ENCODE results near the gene MAP3K5.

The MAP3K5 gene

DNA sequence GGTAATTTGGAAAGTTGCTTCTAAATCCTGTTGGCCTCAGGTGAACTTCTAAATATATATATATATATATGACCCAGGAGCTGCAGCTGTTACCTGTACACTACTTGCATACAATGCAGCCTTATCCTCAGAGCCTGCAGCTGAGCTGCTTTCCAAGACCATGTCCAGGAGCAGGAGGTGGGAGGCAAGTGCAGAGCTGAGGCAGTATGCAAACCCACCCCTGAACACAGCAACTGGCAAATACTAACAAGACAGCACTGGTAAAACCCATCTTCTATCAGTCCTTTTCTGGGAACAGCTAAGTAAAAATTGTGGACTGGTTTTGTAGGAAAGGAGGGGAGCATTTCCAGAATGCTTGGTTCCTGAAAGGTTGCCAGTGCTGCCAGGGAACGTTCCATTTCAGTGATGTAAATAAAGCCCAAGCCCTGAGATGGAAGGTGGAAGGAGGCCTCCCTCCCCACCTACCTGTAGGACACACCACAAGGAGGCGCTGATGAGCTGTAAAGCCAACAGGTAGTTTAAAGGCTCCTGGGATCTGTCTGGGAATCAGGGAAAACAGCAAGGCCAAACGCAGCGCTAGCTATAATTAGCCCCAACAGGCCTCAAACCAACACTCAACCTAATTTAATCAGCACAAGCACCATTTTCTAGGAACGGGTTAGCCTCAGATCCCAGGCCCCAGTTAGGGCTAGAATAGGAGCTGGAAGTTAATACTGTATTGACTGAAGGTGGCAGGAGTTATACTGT is 148.3 kb downstream of the MAP3K5 start:
- DNase-seq (ENCODE audit: low read depth), result peak; percentile 76

GRCh38 chr6:136641873-136642465 is 150.3 kb downstream of the MAP3K5 start:
- DNase-seq (ENCODE audit: low read depth), result no peak

GRCh38 chr6:136641166-136641565 is 151.1 kb downstream of the MAP3K5 start:
- peak; percentile 24 for DNase-seq (ENCODE audit: low read depth)

DNA sequence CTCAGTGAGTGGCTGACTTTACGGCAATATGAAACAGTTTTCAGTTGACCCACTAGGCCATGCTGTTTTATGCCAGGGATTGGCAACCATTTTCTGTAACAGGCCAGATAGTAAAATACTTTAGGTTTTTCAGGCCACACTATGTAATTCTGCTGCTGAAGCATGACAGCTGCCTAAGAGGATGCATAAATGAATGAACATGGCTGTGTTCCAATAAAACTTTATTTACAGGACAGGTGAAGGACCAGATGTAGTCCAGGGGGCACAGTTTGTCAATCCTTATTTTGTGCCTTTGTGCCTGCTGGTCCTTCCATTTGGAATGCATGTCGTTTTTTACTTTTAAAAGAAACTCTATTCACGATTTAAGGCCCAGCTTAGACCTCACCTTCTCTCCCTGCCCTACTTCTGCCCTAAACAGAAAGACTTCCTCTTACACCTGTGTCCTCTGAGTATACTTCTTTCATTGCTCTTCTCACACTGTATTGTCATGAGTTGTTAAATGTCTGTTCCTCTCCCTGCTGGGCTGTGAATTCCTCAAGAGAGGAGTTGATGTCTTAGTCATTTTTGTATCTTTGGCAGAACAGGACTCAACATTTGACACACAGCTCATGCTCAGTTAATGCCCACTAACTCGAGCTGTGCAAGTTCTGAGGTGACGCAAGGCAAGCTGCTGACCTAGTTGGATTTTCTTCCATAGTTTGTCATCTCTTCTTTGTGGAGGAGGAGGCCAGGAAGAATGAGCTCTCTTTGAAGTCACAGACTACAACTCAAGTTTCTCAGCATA is 152.0 kb downstream of the MAP3K5 start:
- peak; percentile 85 for DNase-seq (ENCODE audit: low read depth)

DNA sequence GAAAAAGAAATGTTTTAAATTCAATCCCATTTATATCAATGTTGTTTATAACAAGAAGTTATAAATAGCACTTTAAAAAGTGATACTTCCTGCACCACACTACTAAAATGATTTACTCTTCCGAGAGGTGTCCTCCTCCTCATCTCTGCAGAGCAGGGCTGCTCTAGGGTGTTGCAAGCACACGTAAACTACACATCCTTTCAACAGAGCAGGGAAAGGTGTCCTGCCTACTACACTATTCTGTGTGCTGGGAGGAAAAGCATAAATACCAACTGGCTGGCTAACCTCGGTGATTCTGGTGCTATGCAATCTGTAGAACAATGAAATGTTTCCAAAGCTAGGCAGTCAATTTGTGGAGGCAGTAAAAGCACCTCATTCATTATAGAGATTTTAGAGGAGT is 152.6 kb downstream of the MAP3K5 start:
- DNase-seq (ENCODE audit: low read depth), result no peak

GRCh38 chr6:136635615-136636014 is 156.7 kb downstream of the MAP3K5 start:
- DNase-seq (ENCODE audit: low read depth), result no peak

DNA sequence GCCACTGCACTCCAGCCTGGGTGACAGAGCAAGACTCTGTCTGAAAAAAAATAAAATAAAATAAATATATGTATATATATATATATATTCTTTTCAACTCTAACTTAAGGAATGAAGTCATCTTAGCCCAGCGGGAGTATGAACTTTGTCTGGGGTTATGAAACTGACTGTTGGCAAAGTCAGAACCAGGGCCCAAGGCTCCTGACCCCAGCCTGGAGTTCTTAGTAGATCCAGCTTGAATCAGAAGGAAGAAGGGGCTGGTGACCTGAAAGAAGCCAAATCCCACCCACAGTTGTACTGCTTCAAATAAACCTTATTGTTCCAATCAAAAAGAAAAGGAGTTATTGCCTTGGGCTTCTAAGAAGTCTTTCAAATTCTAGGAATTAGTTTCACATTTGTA is 158.9 kb downstream of the MAP3K5 start:
- no peak for DNase-seq (ENCODE audit: low read depth)

DNA sequence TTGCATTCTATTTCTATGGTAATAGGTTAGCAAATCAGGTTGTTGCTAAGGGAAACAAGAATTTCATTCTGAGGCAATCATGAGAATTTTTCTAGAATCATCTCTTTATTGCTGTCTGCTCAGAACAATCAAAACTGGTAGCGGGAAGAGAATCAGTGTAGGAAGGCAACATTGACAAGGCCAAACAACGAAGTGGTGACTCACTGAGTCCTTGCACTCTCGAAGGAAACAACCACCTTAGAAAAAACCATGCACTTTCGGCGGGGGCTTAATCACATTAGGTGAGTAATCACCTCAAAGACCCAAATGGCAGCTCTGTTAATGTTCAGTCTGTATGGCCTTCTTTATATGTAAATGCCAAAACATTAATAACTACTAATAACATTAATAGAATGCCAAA is 163.3 kb downstream of the MAP3K5 start:
- DNase-seq (ENCODE audit: low read depth), result no peak

DNA sequence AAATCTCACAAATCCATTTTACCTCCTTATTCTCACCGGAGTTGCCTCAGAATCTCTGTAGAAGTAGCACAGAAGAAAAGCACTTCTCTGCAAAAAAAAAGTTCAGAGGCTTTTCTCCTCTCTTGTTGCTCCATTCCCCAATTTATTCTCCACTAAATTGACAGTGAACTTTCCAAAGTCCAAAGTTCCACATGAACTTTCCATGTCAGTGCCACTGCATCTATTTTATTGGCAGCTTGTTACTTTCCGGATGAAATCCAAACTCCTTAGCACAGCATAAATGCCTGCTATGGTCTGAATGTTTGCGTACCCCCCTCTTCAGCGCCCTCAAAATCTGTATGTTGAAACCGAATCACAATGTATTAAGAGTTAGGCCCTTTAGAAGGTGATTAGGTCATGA is 165.1 kb downstream of the MAP3K5 start:
- DNase-seq (ENCODE audit: low read depth), result no peak

GRCh38 chr6:136625293-136625692 is 167.0 kb downstream of the MAP3K5 start:
- DNase-seq (ENCODE audit: low read depth), result no peak

DNA sequence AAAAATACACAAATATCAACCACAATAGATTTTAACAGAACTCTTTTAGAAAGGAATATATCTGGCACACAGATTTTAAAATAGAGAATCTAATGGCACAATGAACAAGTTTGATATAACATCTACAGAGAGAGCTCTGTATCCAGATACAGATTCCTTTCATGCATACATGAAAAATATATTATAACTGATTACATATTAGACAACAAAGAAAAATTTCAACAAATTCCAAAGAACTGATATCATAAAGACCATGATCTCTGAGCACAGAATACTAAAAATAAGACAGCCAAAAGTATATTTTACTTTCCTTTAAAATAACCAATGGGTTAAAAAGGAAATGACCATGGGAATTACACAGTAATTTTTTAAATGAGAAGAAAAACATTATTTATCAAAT is 167.9 kb downstream of the MAP3K5 start:
- no peak for DNase-seq (ENCODE audit: low read depth)

- no peak for DNase-seq (ENCODE audit: low read depth)
Measured at GRCh38 chr6:136618086-136618485, 174.2 kb downstream of the MAP3K5 start.

GRCh38 chr6:136616527-136616926 is 175.8 kb downstream of the MAP3K5 start:
- no peak for DNase-seq (ENCODE audit: low read depth)

DNA sequence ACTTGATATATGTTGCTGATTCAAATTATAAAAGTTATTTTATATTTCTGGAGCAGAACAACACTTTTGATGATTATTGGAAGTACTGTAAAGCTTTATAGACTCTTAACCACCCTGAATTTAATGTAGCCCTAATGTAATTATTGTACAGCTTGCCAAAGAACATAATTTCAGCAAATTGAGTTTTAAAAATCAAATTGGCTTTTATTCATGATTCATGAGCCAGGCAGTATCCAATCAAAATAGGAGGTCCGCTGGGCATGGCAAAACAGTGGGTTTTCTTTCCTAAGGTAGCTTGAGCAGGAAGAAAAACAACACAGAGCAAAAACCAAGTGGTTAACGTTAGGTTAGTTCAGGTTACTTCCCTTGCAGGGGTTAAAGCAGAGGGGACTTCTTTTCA is 177.3 kb downstream of the MAP3K5 start:
- no peak for DNase-seq (ENCODE audit: low read depth)

GRCh38 chr6:136614350-136614749 is 177.9 kb downstream of the MAP3K5 start:
- no peak for DNase-seq (ENCODE audit: low read depth)

DNA sequence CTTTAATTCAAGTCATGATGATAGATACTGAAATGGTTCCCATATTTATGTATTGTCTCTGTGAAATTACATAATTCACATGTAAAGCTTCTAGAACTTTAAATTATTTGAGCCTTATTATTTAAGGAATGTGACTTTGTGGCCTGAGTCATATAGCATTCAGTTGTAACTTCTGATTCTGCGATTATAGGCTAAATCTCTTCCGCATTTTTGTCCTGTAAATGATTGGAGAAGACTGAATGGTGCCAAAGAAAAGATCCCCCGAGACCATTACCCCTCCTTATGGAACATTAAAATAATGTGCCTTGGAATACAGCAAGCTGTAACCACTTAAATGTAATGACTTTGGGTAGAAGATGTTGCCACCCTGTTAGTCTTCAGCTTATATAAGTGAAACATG is 178.8 kb downstream of the MAP3K5 start:
- peak; percentile 53 for DNase-seq (ENCODE audit: low read depth)

GRCh38 chr6:136612666-136613389 is 179.4 kb downstream of the MAP3K5 start:
- no peak for DNase-seq (ENCODE audit: low read depth)

GRCh38 chr6:136611746-136612145 is 180.5 kb downstream of the MAP3K5 start:
- no peak for DNase-seq (ENCODE audit: low read depth)

DNA sequence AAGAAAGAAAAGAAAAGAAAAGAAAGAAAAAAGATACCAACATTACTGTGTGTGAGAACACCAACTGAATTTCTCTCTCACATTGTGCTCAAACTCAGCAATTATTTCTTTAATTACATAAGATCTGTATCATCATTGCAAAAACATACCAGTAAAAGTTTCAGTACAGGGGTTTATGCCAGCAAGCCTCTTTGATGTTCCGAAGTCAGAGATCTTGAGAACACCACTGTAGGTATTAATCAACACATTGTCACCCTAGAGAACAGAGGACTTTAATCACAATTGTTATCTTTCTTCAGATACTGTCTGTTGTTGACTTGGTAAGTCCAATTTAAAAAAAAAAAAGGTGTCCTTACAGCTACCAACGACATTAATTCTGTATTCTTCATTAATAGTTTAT is 181.1 kb downstream of the MAP3K5 start:
- no peak for DNase-seq (ENCODE audit: low read depth)

DNA sequence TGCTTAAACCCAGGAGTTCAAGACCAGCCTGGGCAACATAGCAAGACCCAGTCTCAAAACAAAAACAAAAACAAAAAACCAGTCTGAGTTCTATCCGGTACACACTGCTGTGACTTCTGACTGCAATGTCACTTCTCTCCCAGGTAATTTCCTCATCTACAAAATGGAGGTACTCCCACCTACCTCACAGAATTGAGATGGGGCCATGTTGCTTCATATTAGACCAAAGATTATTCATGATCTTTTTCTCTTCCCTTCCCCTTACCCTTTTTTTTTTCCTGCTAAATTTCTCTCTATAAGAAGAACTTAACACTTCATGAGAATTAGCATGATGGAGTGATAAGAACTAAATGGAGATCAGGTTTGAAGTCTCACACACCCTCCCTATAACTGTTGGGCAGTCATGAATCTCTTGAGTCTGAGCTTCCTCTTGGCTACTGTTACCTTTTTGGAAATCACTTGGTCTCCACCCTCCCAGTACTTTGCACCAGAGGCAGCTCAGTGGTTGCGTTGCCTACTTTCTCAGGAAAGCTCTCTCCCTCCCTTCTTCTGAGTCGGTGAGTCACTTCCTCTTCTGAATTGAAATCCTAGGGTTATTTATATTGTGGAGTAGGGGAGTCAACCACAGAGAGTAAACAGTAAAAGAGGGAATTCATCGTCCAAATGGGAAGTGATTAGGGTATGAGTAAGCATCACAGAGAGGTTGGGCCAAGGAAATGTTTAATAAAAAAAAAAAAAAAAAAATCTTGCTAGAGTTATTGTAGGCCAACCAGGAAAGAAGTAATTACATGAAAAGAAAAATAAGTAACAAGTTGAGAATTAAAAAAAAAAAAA is 182.2 kb downstream of the MAP3K5 start:
- peak; percentile 98 for DNase-seq (ENCODE audit: low read depth)

DNA sequence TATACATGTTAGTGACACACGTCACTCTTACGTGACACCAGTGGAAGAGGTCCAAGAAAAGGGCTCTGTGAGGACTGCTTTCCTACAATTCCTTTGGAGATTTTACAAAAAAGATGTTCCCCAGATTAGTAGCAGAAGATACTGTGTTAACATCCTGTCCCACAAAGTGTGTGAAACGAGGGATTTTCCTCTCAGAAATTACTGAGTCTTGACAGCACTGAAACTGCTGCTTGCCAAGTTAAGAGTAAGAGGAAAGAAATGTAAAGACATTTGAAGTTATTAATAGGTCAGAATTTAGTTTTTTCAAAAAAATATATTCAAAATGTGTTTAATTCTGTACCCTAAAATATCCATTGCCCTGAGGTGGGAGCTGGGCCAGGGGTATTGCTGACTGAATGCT is 183.3 kb downstream of the MAP3K5 start:
- peak; percentile 72 for DNase-seq (ENCODE audit: low read depth)
